Suprapubic skin (tissue), 4 donors: ENCODE results near the gene DNAJC11.

Experiments
- CTCF ChIP-seq, 2 donors: fragments of 200-600 bp in 1 of 2; fragments of 450-650 bp in 1 of 2; sonication (generic) in 1 of 2; IDR thresholded peaks; one replicate each; pipeline ENCODE4 v1.5.1; 2016 to 2019; ENCODE audit warnings: antibody characterized with exemption in 2 of 2, mild to moderate bottlenecking in 1 of 2, moderate library complexity in 1 of 2
- EP300 ChIP-seq: sonication (generic); formaldehyde crosslinking; IDR thresholded peaks from one replicate; pipeline ENCODE4 v1.6.1; 2017; ENCODE audit warnings: antibody characterized with exemption
- POLR2A ChIP-seq, 2 donors: fragments of 450-650 bp; IDR thresholded peaks; one replicate each; pipeline ENCODE4 v1.6.1; 2017; ENCODE audit warnings: antibody characterized with exemption in 2 of 2, mild to moderate bottlenecking in 2 of 2, moderate library complexity in 2 of 2
- POLR2AphosphoS5 ChIP-seq, 3 donors: sonication (generic); formaldehyde crosslinking; IDR thresholded peaks; one replicate each; pipeline ENCODE4 v1.6.1; 2017; ENCODE audit warnings: antibody characterized with exemption in 3 of 3

- no peak for TF ChIP-seq CTCF (IDR thresholded peaks at IDR 0.05)
- no peak for TF ChIP-seq POLR2A (IDR thresholded peaks at IDR 0.05)
- no peak for TF ChIP-seq EP300
- no peak for TF ChIP-seq POLR2AphosphoS5 (IDR thresholded peaks at IDR 0.05)
Measured at GRCh38 chr1:6668503-6668902, 33.1 kb downstream of the DNAJC11 start.
